ENCODE data around the gene LRMDA. TPM values are rescaled to one million over a fixed set of nuclear protein-coding genes. Genes with fewer than 3 reads are reported as not detected.

The LRMDA gene
- total RNA-seq, 1 donor from 2014 or later, result not detected

GRCh38 chr10:75484717-75485116 lies 53.3 kb downstream of the LRMDA start:
- H3K9me3 Mint-ChIP-seq, result no peaks in the 10 kb centered on the region
- H3K36me3 Mint-ChIP-seq (ENCODE audit: low read depth), result no peaks in the 10 kb centered on the region
- intact Hi-C loops (cut with micrococcal nuclease), result no loop called here
- peaks cover 8% of the 10 kb centered on the region for H3K27me3 Mint-ChIP-seq (ENCODE audit: low read depth)
- no peak overlapping the region for H3K4me3 Mint-ChIP-seq (ENCODE audit: low read depth)
- H3K27ac Mint-ChIP-seq, result no peak overlapping the region
- no peak for DNase-seq (ENCODE audit: low spot score)
- no peaks in the 10 kb centered on the region for H3K4me1 Mint-ChIP-seq (ENCODE audit: low read depth)

- Mint-ChIP-seq H3K4me1 (ENCODE audit: low read depth) (no peaks in the 10 kb centered on the region), H3K9me3 (no peaks in the 10 kb centered on the region), H3K36me3 (ENCODE audit: low read depth) (no peaks in the 10 kb centered on the region), H3K27ac (no peak overlapping the region), H3K4me3 (ENCODE audit: low read depth) (no peak overlapping the region), H3K27me3 (ENCODE audit: low read depth) (peaks cover 8% of the 10 kb centered on the region)
- intact Hi-C loops (cut with micrococcal nuclease), result no loop called here
- DNase-seq (ENCODE audit: low spot score), result no peak
These were observed 55.2 kb downstream of the LRMDA start for GRCh38 chr10:75486591-75486990.

- no peak overlapping the region for H3K27ac Mint-ChIP-seq
- H3K4me3 Mint-ChIP-seq (ENCODE audit: low read depth), result no peak overlapping the region
- no peaks in the 10 kb centered on the region for H3K9me3 Mint-ChIP-seq
- no peak for DNase-seq (ENCODE audit: low spot score)
- H3K27me3 Mint-ChIP-seq (ENCODE audit: low read depth), result peaks cover 8% of the 10 kb centered on the region
- intact Hi-C loops (cut with micrococcal nuclease), result no loop called here
- H3K36me3 Mint-ChIP-seq (ENCODE audit: low read depth), result no peaks in the 10 kb centered on the region
- no peaks in the 10 kb centered on the region for H3K4me1 Mint-ChIP-seq (ENCODE audit: low read depth)
These were observed 55.8 kb downstream of the LRMDA start for GRCh38 chr10:75487087-75487754.

GRCh38 chr10:75487755-75488125 lies 56.3 kb downstream of the LRMDA start:
- no peaks in the 10 kb centered on the region for H3K36me3 Mint-ChIP-seq (ENCODE audit: low read depth)
- H3K27ac Mint-ChIP-seq, result no peak overlapping the region
- no peak overlapping the region for H3K4me3 Mint-ChIP-seq (ENCODE audit: low read depth)
- H3K9me3 Mint-ChIP-seq, result no peaks in the 10 kb centered on the region
- no peak for DNase-seq (ENCODE audit: low spot score)
- intact Hi-C loops (cut with micrococcal nuclease), result no loop called here
- H3K27me3 Mint-ChIP-seq (ENCODE audit: low read depth), result peaks cover 8% of the 10 kb centered on the region
- no peaks in the 10 kb centered on the region for H3K4me1 Mint-ChIP-seq (ENCODE audit: low read depth)

- Mint-ChIP-seq H3K27ac (no peak overlapping the region), H3K27me3 (ENCODE audit: low read depth) (no peaks in the 10 kb centered on the region), H3K4me3 (ENCODE audit: low read depth) (no peak overlapping the region)
These were observed 60.9 kb downstream of the LRMDA start for GRCh38 chr10:75492173-75492925.

GRCh38 chr10:75493464-75493863 lies 62.0 kb downstream of the LRMDA start:
- intact Hi-C loops (cut with micrococcal nuclease), result no loop called here
- H3K4me1 Mint-ChIP-seq (ENCODE audit: low read depth), result no peaks in the 10 kb centered on the region
- no peaks in the 10 kb centered on the region for H3K27me3 Mint-ChIP-seq (ENCODE audit: low read depth)
- no peak overlapping the region for H3K4me3 Mint-ChIP-seq (ENCODE audit: low read depth)
- DNase-seq (ENCODE audit: low spot score), result no peak
- H3K27ac Mint-ChIP-seq, result no peak overlapping the region
- H3K36me3 Mint-ChIP-seq (ENCODE audit: low read depth), result no peaks in the 10 kb centered on the region
- no peaks in the 10 kb centered on the region for H3K9me3 Mint-ChIP-seq

More at GRCh38 chr10:75492173-75492925, 60.9 kb downstream of the LRMDA start:
- Mint-ChIP-seq H3K36me3 (ENCODE audit: low read depth) (no peaks in the 10 kb centered on the region), H3K4me1 (ENCODE audit: low read depth) (no peaks in the 10 kb centered on the region), H3K9me3 (no peaks in the 10 kb centered on the region)
- no peak for DNase-seq (ENCODE audit: low spot score)
- intact Hi-C loops (cut with micrococcal nuclease), result no loop called here

GRCh38 chr10:75495434-75496190 lies 64.2 kb downstream of the LRMDA start:
- Mint-ChIP-seq H3K27me3 (ENCODE audit: low read depth) (no peaks in the 10 kb centered on the region), H3K4me1 (ENCODE audit: low read depth) (no peaks in the 10 kb centered on the region), H3K4me3 (ENCODE audit: low read depth) (no peak overlapping the region), H3K9me3 (no peaks in the 10 kb centered on the region), H3K27ac (no peak overlapping the region), H3K36me3 (ENCODE audit: low read depth) (no peaks in the 10 kb centered on the region)
- intact Hi-C loops (cut with micrococcal nuclease), result no loop called here
- DNase-seq (ENCODE audit: low spot score), result no peak

- H3K9me3 Mint-ChIP-seq, result no peaks in the 10 kb centered on the region
- H3K4me1 Mint-ChIP-seq (ENCODE audit: low read depth), result no peaks in the 10 kb centered on the region
- H3K27me3 Mint-ChIP-seq (ENCODE audit: low read depth), result no peaks in the 10 kb centered on the region
- DNase-seq (ENCODE audit: low spot score), result no peak
- intact Hi-C loops (cut with micrococcal nuclease), result no loop called here
- no peak overlapping the region for H3K4me3 Mint-ChIP-seq (ENCODE audit: low read depth)
- H3K36me3 Mint-ChIP-seq (ENCODE audit: low read depth), result no peaks in the 10 kb centered on the region
- H3K27ac Mint-ChIP-seq, result no peak overlapping the region
These were observed 64.8 kb downstream of the LRMDA start for GRCh38 chr10:75496191-75496567.

GRCh38 chr10:75497997-75498883 lies 66.8 kb downstream of the LRMDA start:
- DNase-seq (ENCODE audit: low spot score), result no peak
- Mint-ChIP-seq H3K36me3 (ENCODE audit: low read depth) (no peaks in the 10 kb centered on the region), H3K4me1 (ENCODE audit: low read depth) (no peaks in the 10 kb centered on the region), H3K27me3 (ENCODE audit: low read depth) (no peaks in the 10 kb centered on the region), H3K9me3 (no peaks in the 10 kb centered on the region), H3K27ac (no peak overlapping the region), H3K4me3 (ENCODE audit: low read depth) (no peak overlapping the region)
- intact Hi-C loops (cut with micrococcal nuclease), result no loop called here

- Mint-ChIP-seq H3K4me3 (ENCODE audit: low read depth) (no peak overlapping the region), H3K27me3 (ENCODE audit: low read depth) (no peaks in the 10 kb centered on the region), H3K27ac (no peak overlapping the region), H3K9me3 (no peaks in the 10 kb centered on the region), H3K36me3 (ENCODE audit: low read depth) (no peaks in the 10 kb centered on the region), H3K4me1 (ENCODE audit: low read depth) (no peaks in the 10 kb centered on the region)
- DNase-seq (ENCODE audit: low spot score), result no peak
- intact Hi-C loops (cut with micrococcal nuclease), result no loop called here
These were observed 67.5 kb downstream of the LRMDA start for GRCh38 chr10:75498884-75499350.

GRCh38 chr10:75499556-75500160 lies 68.2 kb downstream of the LRMDA start:
- Mint-ChIP-seq H3K27ac (no peak overlapping the region), H3K36me3 (ENCODE audit: low read depth) (no peaks in the 10 kb centered on the region), H3K27me3 (ENCODE audit: low read depth) (no peaks in the 10 kb centered on the region), H3K4me3 (ENCODE audit: low read depth) (no peak overlapping the region), H3K9me3 (no peaks in the 10 kb centered on the region), H3K4me1 (ENCODE audit: low read depth) (no peaks in the 10 kb centered on the region)
- DNase-seq (ENCODE audit: low spot score), result no peak
- intact Hi-C loops (cut with micrococcal nuclease), result no loop called here

GRCh38 chr10:75502389-75502788 lies 71.0 kb downstream of the LRMDA start:
- Mint-ChIP-seq H3K27me3 (ENCODE audit: low read depth) (no peaks in the 10 kb centered on the region), H3K4me1 (ENCODE audit: low read depth) (no peaks in the 10 kb centered on the region), H3K36me3 (ENCODE audit: low read depth) (no peaks in the 10 kb centered on the region), H3K4me3 (ENCODE audit: low read depth) (no peak overlapping the region), H3K27ac (no peak overlapping the region), H3K9me3 (no peaks in the 10 kb centered on the region)
- intact Hi-C loops (cut with micrococcal nuclease), result no loop called here
- no peak for DNase-seq (ENCODE audit: low spot score)
